ENCODE measurements around the gene HMGCS2.
A peak's percentile ranks its signal among the peaks of the same experiment; 100 is the strongest.

Gene HMGCS2

GRCh38 chr1:119747451-119747850 is 21.3 kb downstream of the HMGCS2 start:
- no peaks in the 10 kb centered on the region for H3K36me3 Mint-ChIP-seq
- H3K9me3 Mint-ChIP-seq, result no peaks in the 10 kb centered on the region
- no peak overlapping the region for H3K27ac Mint-ChIP-seq
- H3K27me3 Mint-ChIP-seq, result peaks cover 24% of the 10 kb centered on the region
- no peak for ATAC-seq
- H3K4me1 Mint-ChIP-seq, result peaks cover 9% of the 10 kb centered on the region
- no peak overlapping the region for H3K4me3 Mint-ChIP-seq

GRCh38 chr1:119745034-119745433 is 23.7 kb downstream of the HMGCS2 start:
- Mint-ChIP-seq H3K4me1 (peaks cover 9% of the 10 kb centered on the region), H3K36me3 (no peaks in the 10 kb centered on the region), H3K27me3 (peaks cover 8% of the 10 kb centered on the region), H3K27ac (no peak overlapping the region), H3K9me3 (no peaks in the 10 kb centered on the region), H3K4me3 (no peak overlapping the region)
- no peak for ATAC-seq

DNA sequence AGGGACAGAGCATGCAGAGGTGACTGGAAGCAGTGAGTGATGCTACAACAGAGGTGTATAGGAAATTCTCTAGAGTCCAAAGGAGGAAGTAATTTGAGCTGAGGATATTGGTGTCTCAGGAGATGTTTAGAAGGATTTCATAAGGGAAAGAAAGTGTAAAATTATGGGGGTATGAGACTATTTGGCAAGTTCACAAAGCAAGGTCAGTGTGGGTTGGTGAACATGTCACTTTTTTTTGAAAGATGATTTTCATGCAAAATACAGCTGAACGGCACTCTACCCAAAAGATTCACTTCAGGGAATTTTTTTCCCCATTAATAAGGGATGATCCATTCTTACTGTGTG is 24.1 kb downstream of the HMGCS2 start:
- H3K9me3 Mint-ChIP-seq, result no peaks in the 10 kb centered on the region
- no peak overlapping the region for H3K4me3 Mint-ChIP-seq
- H3K36me3 Mint-ChIP-seq, result no peaks in the 10 kb centered on the region
- H3K4me1 Mint-ChIP-seq, result peaks cover 9% of the 10 kb centered on the region
- H3K27ac Mint-ChIP-seq, result no peak overlapping the region
- peaks cover 3% of the 10 kb centered on the region for H3K27me3 Mint-ChIP-seq
- ATAC-seq, result no peak

GRCh38 chr1:119743776-119744597 is 24.7 kb downstream of the HMGCS2 start:
- Mint-ChIP-seq H3K27ac (no peak overlapping the region), H3K4me1 (peaks cover 9% of the 10 kb centered on the region), H3K9me3 (no peaks in the 10 kb centered on the region), H3K36me3 (no peaks in the 10 kb centered on the region), H3K27me3 (no peaks in the 10 kb centered on the region), H3K4me3 (no peak overlapping the region)
- ATAC-seq, result peak; percentile 55

- Mint-ChIP-seq H3K9me3 (no peaks in the 10 kb centered on the region), H3K4me3 (no peak overlapping the region), H3K36me3 (no peaks in the 10 kb centered on the region), H3K27ac (no peak overlapping the region), H3K27me3 (no peaks in the 10 kb centered on the region), H3K4me1 (peaks cover 9% of the 10 kb centered on the region)
- ATAC-seq, result no peak
Measured at GRCh38 chr1:119743308-119743707, 25.4 kb downstream of the HMGCS2 start.

- Mint-ChIP-seq H3K27me3 (no peaks in the 10 kb centered on the region), H3K27ac (no peak overlapping the region), H3K4me3 (no peak overlapping the region), H3K36me3 (no peaks in the 10 kb centered on the region), H3K9me3 (no peaks in the 10 kb centered on the region), H3K4me1 (peaks cover 9% of the 10 kb centered on the region)
- ATAC-seq, result no peak
Measured at GRCh38 chr1:119742677-119743076, 26.0 kb downstream of the HMGCS2 start.

DNA sequence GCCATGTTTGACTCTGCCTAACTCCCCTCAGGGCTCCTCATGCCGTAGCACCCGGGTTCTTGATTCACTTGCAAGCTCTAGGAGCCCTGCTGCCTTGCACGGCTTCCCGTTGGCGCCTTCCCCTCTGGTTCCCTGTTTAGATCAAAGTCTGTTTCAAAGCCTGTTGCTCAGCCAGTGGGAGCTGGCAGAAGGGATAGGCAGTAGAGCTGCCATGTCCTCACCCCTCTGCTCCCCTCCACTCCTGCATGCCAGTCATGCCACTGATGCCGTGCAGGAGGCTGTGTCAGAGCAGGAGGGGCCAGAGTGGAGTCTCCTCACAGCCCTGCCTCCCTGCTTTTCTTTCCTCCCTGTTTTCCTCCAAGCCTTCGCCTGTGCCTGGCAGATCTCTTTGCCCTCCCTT is 26.5 kb downstream of the HMGCS2 start:
- no peak overlapping the region for H3K27ac Mint-ChIP-seq
- no peaks in the 10 kb centered on the region for H3K36me3 Mint-ChIP-seq
- peaks cover 9% of the 10 kb centered on the region for H3K4me1 Mint-ChIP-seq
- H3K4me3 Mint-ChIP-seq, result no peak overlapping the region
- no peak for ATAC-seq
- no peaks in the 10 kb centered on the region for H3K9me3 Mint-ChIP-seq
- no peaks in the 10 kb centered on the region for H3K27me3 Mint-ChIP-seq

DNA sequence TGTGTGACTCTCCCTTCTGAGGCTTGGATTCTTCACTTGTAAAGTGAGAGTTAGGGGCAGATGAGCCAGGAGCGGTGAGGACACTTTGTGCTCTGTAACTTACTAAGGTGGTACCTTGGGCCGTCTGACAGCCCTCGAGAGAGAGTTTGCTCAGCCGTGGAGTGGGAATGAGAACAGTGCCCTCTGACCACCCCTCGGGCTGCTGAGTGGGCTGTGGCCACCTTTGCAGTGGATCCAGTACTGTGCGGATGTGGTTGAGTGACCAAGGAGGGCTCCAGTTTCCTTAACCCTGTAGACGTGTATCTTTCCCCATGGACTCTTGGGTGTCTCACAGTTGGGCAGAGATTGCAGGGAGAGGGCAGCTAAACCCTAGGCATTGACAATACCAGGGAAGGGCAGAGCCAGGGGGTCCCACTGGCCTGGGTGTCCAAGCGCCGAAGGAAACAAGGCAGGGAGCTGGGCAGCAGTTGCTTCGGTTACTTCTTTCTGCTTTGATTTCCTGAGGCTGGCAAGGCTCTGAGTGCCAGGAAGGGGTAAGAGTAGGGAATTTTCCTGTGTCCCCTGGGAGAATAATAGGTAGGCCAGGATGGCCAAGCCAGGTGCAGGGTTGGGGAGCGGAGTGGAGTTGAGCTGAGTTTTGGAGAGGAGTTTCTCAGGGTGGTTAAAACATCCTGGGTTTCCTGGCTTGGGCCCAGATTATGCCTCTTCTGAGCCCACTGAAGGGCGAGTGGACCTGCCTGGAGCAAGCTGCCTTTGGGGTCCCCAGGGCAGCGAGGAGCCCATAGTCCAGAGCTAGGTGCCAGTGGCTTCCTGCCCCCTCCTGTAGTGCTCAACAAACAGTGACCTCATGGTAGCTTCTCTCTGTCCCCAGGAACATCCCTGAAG is 27.6 kb downstream of the HMGCS2 start:
- ATAC-seq, result no peak
- H3K4me1 Mint-ChIP-seq, result peaks cover 9% of the 10 kb centered on the region
- no peak overlapping the region for H3K27ac Mint-ChIP-seq
- H3K27me3 Mint-ChIP-seq, result no peaks in the 10 kb centered on the region
- no peaks in the 10 kb centered on the region for H3K36me3 Mint-ChIP-seq
- H3K4me3 Mint-ChIP-seq, result no peak overlapping the region
- H3K9me3 Mint-ChIP-seq, result no peaks in the 10 kb centered on the region

GRCh38 chr1:119740261-119740660 is 28.4 kb downstream of the HMGCS2 start:
- no peak overlapping the region for H3K27ac Mint-ChIP-seq
- ATAC-seq, result no peak
- no peaks in the 10 kb centered on the region for H3K27me3 Mint-ChIP-seq
- H3K36me3 Mint-ChIP-seq, result peaks cover 2% of the 10 kb centered on the region
- no peak overlapping the region for H3K4me3 Mint-ChIP-seq
- H3K4me1 Mint-ChIP-seq, result peaks cover 9% of the 10 kb centered on the region
- H3K9me3 Mint-ChIP-seq, result no peaks in the 10 kb centered on the region

DNA sequence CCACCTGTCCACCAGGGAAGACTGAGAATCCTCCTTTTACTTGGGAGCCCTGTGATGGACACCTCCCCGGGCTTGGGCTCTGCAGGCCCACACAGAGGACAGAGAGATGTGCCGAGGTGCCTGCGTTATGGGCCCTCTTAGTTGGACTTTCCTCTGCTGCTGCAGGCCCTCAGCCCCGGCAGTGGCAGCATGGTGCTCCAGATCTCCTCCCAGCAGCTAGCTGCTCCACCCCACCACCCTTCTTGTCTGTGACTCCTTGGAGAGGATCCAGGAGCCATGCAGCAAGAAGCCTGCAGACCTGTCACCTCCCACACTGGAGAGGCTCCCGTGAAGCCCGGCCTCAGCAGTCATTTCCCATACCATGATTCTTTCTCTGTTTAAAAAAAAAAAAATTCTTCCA is 29.6 kb downstream of the HMGCS2 start:
- no peak for ATAC-seq
- H3K27ac Mint-ChIP-seq, result no peak overlapping the region
- H3K9me3 Mint-ChIP-seq, result no peaks in the 10 kb centered on the region
- H3K36me3 Mint-ChIP-seq, result peaks cover 9% of the 10 kb centered on the region
- H3K27me3 Mint-ChIP-seq, result no peaks in the 10 kb centered on the region
- peaks cover 6% of the 10 kb centered on the region for H3K4me1 Mint-ChIP-seq
- no peak overlapping the region for H3K4me3 Mint-ChIP-seq

DNA sequence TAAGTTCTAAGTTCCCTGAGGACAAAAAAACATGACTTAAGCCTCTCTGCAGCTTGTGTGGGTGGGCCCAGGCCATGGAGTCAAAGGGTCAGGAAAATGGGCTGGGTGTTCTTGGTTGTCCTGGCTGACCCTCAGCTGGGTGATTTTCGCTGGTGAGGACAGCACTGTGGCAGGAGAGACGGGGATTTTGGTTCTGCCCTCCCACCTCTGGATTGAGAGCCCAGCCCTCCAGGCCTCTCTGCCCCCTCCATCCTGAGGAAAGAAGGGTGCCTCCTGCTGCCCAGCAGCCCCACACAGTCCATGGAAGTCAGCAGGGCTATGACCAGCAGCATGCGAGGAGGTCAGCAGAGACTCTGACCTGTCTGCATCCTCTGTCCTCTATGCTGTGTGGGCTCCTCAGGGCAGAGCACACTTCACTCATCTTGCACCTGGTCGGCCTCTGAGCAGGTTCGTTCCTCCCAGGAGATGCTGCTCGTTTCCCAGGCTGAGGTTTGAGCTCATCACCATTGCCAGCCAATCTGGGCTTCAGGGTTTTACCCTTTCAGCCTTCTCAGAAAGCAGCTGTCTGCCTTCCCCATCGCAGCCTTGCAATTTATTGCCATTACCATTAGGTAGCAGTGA is 30.5 kb downstream of the HMGCS2 start:
- Mint-ChIP-seq H3K9me3 (no peaks in the 10 kb centered on the region), H3K4me1 (no peaks in the 10 kb centered on the region), H3K4me3 (no peak overlapping the region), H3K27me3 (no peaks in the 10 kb centered on the region), H3K36me3 (peaks cover 9% of the 10 kb centered on the region), H3K27ac (no peak overlapping the region)
- ATAC-seq, result no peak

DNA sequence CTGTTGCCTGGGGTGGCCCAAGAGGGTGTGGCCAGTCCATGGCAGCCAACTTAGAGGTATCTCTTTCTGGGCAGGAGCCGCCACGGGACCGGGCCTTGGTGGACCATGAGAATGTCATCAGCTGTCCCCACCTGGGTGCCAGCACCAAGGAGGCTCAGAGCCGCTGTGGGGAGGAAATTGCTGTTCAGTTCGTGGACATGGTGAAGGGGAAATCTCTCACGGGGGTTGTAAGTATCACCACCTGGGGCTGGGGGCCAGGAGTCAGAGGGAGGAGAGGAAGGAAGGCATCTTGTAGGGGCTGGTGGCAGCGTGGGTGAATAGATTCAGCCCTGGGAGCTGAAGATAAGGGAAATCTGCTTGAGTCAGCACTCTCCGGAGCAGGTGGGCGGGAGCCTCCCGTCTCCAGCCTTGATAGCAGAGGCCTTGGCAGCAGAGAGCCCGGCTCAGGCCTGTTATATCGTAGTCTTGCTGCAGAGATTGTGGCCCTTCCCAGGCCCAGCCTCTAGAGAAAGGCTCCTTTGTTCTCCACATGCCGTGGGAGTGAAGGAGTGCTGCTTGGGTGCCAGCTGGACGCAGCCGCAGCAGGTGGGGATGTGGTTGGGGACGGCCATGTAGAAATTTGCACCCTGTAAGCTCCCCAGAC is 31.5 kb downstream of the HMGCS2 start:
- peaks cover 9% of the 10 kb centered on the region for H3K36me3 Mint-ChIP-seq
- no peak for ATAC-seq
- no peaks in the 10 kb centered on the region for H3K9me3 Mint-ChIP-seq
- no peaks in the 10 kb centered on the region for H3K27me3 Mint-ChIP-seq
- no peaks in the 10 kb centered on the region for H3K4me1 Mint-ChIP-seq
- H3K27ac Mint-ChIP-seq, result no peak overlapping the region
- H3K4me3 Mint-ChIP-seq, result no peak overlapping the region

- Mint-ChIP-seq H3K9me3 (no peaks in the 10 kb centered on the region), H3K36me3 (peaks cover 9% of the 10 kb centered on the region), H3K27me3 (no peaks in the 10 kb centered on the region), H3K27ac (no peak overlapping the region), H3K4me3 (no peak overlapping the region), H3K4me1 (no peaks in the 10 kb centered on the region)
- ATAC-seq, result no peak
Measured at GRCh38 chr1:119736649-119737039, 32.1 kb downstream of the HMGCS2 start.

GRCh38 chr1:119735217-119735616 is 33.5 kb downstream of the HMGCS2 start:
- H3K4me1 Mint-ChIP-seq, result no peaks in the 10 kb centered on the region
- no peak overlapping the region for H3K4me3 Mint-ChIP-seq
- H3K36me3 Mint-ChIP-seq, result peaks cover 9% of the 10 kb centered on the region
- no peak for ATAC-seq
- no peak overlapping the region for H3K27ac Mint-ChIP-seq
- no peaks in the 10 kb centered on the region for H3K9me3 Mint-ChIP-seq
- no peaks in the 10 kb centered on the region for H3K27me3 Mint-ChIP-seq

DNA sequence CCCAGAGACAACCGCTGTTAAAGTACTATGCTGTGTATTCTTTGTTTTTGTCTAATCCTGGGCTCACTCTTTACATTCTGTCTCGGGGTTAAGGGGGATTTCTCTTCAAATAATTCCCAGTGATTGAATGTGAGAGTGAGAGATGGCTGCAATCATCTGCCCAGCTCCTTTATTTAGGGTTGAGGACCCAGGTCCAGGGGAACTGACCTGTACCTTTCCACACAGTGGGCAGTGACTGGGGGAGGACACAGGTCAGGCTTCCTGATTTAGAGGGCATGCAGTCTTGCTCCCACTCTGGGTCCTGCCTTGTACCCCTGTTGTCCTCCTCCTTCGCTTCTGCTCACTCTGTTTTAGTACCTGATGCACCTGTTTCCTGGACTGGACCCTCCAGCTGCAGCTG is 35.0 kb downstream of the HMGCS2 start:
- no peaks in the 10 kb centered on the region for H3K4me1 Mint-ChIP-seq
- H3K36me3 Mint-ChIP-seq, result peaks cover 9% of the 10 kb centered on the region
- H3K27ac Mint-ChIP-seq, result no peak overlapping the region
- ATAC-seq, result no peak
- H3K27me3 Mint-ChIP-seq, result no peaks in the 10 kb centered on the region
- H3K4me3 Mint-ChIP-seq, result no peak overlapping the region
- no peaks in the 10 kb centered on the region for H3K9me3 Mint-ChIP-seq

All from stimulated activated memory B cell treated with anti-CD40 and anti-IgM and Interleukin-4, amounts not matched to agents 10 μg/mL and 1 μg/mL and 100 μg/mL, for 72 hours (primary cell).